Adrenal gland (tissue), 5 donors: ENCODE results near the gene ZNF787.
A peak's percentile ranks its signal among the peaks of the same experiment; 100 is the strongest.

Experiments
- CTCF ChIP-seq, 6 experiments: fragments of 450-650 bp in 4 of 6; fragments of 200-600 bp in 2 of 6; sonication (generic) in 1 of 6; IDR thresholded peaks; 1 replicate in 5 of 6; 2 replicates in 1 of 6; pipeline versions ENCODE4 v1.5.1 to v1.8.0; 2016 to 2021; ENCODE audit warnings: antibody characterized with exemption in 6 of 6, mild to moderate bottlenecking in 2 of 6, moderate library complexity in 1 of 6
- POLR2A ChIP-seq, 2 donors: fragments of 450-650 bp; IDR thresholded peaks; one replicate each; pipeline ENCODE4 v1.6.1; 2017; ENCODE audit warnings: antibody characterized with exemption in 2 of 2, mild to moderate bottlenecking in 2 of 2, moderate library complexity in 1 of 2
- donor health status: DM: no; HTN: no; CAD: no.

GRCh38 chr19:56155124-56155687, 34.1 kb upstream of the ZNF787 start:
- TF ChIP-seq CTCF (IDR thresholded peaks at IDR 0.05), result peak; percentile 20 to 63 (median 50)
- TF ChIP-seq POLR2A (IDR thresholded peaks at IDR 0.05), result no peak
